HG02885 (cell line): ENCODE measurements around the gene TTC3.

Source experiments
- ATAC-seq: cut with Tn5 transposase; IDR thresholded peaks from one replicate; pipeline ENCODE4 v1.9.1; 2021; ENCODE audit warnings: mild to moderate bottlenecking; ENCODE audit not compliant: unreplicated experiment, poor library complexity

The TTC3 gene

GRCh38 chr21:37243961-37244360 lies 170.9 kb downstream of the TTC3 start:
- no peak for ATAC-seq

GRCh38 chr21:37244501-37245095 lies 171.5 kb downstream of the TTC3 start:
- ATAC-seq, result no peak

GRCh38 chr21:37245151-37245550 lies 172.1 kb downstream of the TTC3 start:
- no peak for ATAC-seq

DNA sequence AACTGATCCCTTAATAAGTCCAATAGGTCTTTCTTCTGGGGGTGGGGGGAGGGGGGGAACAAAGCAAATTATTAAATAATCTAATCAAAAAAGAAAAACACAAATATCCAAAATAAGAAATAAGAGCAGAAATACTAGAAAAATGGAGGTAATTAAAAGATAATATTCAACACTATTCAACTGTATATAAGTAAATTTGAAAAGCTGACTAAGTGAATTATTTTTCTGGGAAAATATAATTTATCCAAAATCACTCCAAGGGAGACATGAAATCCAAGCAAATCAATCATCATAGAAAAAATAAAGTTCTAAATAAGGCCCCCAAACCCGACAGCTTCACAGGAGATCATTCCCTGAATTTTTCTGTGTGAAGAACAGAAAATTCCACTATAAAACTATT lies 175.2 kb downstream of the TTC3 start:
- ATAC-seq, result no peak

- ATAC-seq, result no peak
Measured at GRCh38 chr21:37249112-37249904, 176.3 kb downstream of the TTC3 start.

DNA sequence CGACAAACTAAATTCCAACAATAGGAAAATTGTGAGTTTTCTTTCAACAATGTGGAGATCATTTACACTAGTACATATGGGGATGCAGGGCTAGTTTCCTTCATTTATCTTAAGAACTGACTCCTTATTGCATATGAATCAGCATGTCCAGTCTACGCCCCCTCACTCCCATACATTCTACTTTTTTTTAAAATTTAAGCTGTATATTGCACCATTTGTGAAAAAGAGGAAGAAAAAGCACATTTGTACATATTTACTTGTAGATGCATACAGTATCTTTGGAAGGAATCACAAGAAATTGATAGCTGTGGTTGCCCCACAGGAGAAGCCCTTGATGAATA lies 178.2 kb downstream of the TTC3 start:
- no peak for ATAC-seq
